HEK293T (cell line): ENCODE measurements around the gene DGKD.

Source experiments
- ELF4 ChIP-seq: fragments of 450-650 bp; IDR thresholded peaks from 2 replicates; pipeline ENCODE4 v1.6.1; 2017; ENCODE audit warnings: antibody characterized with exemption
- FOXM1 ChIP-seq: fragments of 450-650 bp; IDR thresholded peaks from 2 replicates; pipeline ENCODE4 v1.6.1; 2017; ENCODE audit warnings: mild to moderate bottlenecking, borderline replicate concordance
- LEF1 ChIP-seq: fragments of 450-650 bp; IDR thresholded peaks from 2 replicates; pipeline ENCODE4 v1.6.1; 2017; ENCODE audit warnings: mild to moderate bottlenecking, borderline replicate concordance
- SP1 ChIP-seq: fragments of 450-650 bp; IDR thresholded peaks from 2 replicates; pipeline ENCODE4 v1.6.1; 2017
- TF ChIP-seq, protein P1 (sequence below): fragments of 450-650 bp; IDR thresholded peaks from 2 replicates; pipeline ENCODE4 v1.6.1; 2016

DNA sequence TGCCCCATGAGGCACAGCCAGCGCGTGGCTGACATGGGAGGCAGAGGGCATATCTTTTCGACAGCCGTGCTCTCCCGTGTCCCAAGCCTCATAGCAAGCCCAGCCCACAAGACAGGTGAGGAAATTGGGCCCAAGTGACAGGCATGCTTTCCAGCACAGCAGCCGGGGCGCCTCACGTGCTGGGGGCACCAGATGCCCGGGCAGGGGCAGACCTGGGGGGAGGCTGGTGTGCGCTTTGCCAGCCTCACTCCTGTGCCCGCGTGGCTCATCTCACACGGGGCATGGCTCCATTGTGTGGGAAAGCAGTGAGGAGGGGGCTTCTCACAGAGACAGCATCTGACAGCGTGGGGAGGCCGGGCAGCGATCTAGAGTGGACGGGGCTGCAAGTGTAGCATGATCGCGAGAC, 119.1 kb downstream of the DGKD start:
- TF ChIP-seq, protein P1, sequence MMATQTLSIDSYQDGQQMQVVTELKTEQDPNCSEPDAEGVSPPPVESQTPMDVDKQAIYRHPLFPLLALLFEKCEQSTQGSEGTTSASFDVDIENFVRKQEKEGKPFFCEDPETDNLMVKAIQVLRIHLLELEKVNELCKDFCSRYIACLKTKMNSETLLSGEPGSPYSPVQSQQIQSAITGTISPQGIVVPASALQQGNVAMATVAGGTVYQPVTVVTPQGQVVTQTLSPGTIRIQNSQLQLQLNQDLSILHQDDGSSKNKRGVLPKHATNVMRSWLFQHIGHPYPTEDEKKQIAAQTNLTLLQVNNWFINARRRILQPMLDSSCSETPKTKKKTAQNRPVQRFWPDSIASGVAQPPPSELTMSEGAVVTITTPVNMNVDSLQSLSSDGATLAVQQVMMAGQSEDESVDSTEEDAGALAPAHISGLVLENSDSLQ: no peak
- TF ChIP-seq SP1 (no peak), ELF4 (no peak), FOXM1 (no peak), LEF1 (no peak)
